IPS DF 19.7 (cell line): ENCODE results near the gene RECK.
A peak's percentile ranks its signal among the peaks of the same experiment; 100 is the strongest.
"Not testable (repeated sequence)": the region's sequence is repeated elsewhere in the genome, so short reads cannot be mapped to it uniquely, and the experiment has no call there.

Experiments
- DNase-seq: peaks from one replicate; pipeline ENCODE4 v3.0.0-alpha.2; 2013; ENCODE audit warnings: low read depth, low spot score

Gene RECK

DNA sequence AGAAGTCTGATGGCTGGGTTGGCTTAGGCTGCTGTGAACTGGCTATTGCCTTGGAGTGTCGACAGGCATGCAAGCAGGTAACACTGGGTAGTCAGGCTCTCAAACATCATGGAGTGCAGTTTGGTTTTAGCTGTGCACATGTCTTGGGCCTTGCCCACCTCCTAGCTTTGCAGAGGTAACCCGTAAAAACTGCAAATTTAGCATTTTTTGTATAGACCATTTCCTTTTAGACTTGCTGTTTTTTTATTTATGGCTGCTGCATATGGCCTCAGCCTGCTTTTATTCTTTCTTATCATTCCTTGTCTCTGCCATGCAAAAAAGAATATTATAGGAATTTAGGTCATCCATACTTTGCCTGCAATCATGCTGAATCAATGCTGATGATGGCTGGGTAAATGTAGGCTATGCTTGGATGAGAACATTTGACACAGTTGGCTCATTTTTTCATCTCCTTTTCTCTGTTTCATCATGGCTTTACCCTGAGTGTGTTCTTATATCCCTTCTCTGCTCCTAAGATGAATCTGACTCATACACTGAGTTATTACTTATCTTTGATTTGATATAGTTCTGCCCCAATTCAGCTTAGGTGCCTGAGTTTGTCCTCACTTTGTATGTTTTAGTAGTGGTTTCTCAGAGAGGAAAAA lies 27.2 kb downstream of the RECK start:
- no peak for DNase-seq

- DNase-seq = no peak
Measured at GRCh38 chr9:36064448-36065037, 27.8 kb downstream of the RECK start.

- no peak for DNase-seq
Measured at GRCh38 chr9:36074055-36074454, 37.3 kb downstream of the RECK start.

GRCh38 chr9:36074870-36075532 lies 38.3 kb downstream of the RECK start:
- no peak for DNase-seq

DNA sequence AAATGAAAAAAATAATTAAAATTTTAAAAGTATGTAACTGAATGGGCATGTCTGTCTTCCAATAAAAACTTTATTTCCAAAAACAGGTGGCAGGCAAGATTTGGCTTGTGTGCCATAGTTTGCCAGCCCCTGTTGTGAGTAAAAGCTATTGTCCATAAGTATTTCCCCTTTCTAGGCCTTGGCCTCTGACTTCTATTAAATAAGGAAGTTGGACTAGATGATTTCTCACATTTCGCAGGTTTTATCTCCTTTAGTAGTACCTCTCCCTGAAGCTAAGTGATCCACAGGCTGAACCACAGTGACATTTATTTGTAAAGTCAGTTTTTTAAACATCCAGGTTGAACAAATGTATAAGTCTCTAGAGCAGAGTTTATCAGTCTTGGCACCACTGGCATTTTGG lies 41.3 kb downstream of the RECK start:
- no peak for DNase-seq

DNA sequence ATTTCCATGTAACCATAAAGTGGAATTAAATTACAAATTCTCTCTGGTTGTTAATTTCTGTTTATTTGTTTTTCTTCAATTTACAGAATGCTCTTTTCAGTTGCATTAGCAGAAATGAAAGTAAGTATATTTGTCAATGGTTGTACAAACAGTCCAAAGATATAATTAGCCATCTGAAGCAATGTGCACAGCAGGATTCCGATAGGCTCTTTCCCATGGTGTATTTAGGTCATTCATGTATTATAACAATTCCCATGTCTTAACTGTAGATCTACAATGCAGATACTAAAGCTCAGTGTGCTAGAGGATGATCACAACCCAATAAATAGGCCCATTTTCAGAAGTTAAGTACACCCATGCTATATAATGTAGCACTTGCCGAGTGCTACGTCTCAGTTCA lies 43.8 kb downstream of the RECK start:
- DNase-seq = no peak

DNA sequence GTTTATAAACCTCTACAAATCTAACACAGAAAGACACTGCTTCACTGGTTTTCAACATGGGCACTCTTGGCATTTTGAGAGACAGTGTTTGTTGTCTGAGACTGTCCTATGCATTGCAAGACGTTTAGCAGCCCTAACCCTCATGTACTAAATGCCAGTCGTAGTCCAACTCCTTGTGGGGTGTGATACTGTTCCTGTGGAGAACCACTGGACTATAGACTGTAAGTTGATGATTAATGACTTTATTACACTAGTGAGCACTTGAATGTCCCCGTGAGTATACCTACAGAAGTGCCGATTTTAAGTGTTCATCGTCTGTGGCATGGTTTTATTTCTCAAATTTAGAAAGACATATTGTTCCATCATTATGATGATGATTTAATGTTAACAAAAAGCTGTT lies 46.2 kb downstream of the RECK start:
- DNase-seq = no peak

GRCh38 chr9:36086442-36086841 lies 49.7 kb downstream of the RECK start:
- DNase-seq = no peak

GRCh38 chr9:36087054-36087453 lies 50.3 kb downstream of the RECK start:
- DNase-seq = not testable (repeated sequence)

DNA sequence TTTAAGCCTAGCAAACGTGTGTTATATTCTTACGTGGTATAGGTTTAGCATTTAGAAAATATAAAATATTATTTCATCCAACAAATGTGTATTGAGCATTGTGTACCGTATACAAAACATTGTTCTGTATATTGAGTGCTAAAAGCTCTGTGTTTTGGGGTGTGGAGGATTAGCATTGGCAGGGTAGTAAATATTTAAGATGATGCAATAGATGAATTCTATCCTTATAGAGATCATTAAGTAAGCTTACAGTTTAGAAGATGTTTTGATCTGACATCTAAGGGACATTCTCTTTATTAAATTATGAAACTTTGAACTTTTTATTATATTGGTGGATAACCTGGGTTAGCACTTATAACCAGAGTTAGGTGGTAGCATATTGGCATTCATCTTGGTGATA lies 51.3 kb downstream of the RECK start:
- DNase-seq = no peak

DNA sequence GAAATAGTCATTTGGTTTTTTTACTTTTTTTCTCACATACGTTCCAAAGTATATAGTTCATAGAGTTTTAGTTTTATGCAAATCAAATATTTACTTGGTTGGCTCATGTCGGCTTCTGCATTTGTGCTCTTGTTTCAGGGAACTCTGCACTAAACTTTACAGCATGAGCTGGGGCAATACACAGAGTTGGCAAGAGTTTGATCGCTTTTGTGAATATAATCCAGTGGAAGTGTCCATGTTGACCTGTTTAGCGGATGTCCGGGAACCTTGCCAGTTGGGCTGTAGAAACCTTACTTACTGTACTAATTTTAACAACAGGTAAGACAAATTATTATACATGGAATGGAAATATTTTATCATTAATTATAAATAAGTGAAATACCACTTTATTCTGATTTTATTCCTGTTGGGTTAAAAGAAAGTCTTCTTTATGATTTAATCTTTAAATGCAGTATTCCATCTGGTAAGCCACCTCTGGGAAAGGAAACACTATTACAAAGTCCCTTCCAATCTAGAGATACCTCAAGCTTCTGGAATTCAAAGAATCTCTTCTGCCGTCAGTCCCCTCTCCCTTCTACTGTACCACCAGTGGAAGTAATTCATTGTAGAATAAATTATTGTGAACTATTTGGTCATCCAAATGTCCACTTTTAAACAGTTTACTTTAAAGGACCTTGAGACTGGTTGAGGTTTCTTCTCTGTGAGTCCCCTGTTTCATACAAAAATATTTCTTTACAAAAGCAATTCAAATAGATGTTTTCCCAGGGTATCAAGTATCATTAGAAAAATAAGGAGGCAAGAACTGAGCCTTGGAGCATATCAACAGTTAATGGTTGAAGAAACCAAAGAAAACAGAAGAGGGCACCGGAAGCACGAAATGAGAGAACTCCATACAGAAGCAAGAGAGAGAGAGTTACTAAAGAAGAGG lies 54.6 kb downstream of the RECK start:
- peak; percentile 33 for DNase-seq

DNA sequence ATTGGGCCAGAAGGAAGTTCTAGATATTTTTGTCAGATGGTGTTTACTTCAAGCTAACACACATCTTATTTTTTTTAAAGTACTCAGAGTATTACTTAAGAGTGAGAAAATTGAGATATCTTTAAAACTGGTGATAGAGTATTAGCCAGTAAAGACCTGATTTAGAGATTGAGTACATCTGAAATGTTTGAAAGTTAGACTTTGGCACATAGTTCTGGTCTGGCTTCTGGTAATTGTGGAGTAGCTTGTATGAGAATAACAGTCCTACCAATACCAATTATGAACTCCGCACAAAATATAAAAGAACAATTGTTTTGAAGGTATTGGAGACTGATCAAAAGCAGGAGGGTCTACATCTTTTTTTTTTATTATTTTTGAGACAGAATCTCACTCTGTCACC lies 55.3 kb downstream of the RECK start:
- no peak for DNase-seq

GRCh38 chr9:36092509-36093215 lies 55.9 kb downstream of the RECK start:
- DNase-seq = no peak

GRCh38 chr9:36093384-36093783 lies 56.7 kb downstream of the RECK start:
- no peak for DNase-seq

DNA sequence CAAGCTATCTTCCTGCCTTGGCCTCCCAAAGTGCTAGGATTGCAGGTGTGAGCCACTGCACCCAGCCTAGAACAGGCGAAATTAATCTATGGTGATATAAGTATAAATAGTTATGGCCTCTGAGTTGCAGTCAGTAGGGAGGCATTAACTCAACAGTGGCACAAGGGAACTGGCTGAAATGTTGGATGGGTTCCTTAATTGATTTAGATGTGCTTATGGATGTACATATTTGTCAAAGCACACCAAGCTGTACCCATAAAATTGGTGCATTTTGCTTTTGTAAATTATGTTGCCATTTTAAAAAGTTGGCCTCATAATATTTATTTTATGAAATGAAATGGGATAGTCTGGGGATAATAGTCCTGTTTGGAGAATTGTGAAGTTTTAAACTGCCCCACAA lies 63.0 kb downstream of the RECK start:
- DNase-seq = no peak

DNA sequence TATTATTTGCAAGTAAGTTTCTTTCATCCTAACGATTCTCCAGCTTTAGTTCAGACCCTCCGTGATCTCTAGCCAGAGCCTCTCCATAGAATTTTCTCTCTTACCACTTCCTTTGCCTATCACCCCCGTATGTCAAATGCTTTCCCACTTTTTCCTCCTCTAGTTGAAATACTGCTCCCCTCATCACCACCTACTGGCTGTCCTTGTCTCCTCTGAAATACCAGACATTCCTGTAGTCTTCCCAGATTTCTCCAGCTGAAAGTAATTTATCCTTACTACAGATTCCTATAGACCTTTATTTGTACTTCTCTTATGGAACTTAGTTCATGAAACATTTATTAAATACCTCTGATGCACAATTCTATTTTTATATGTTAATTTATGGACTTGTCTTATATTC lies 63.8 kb downstream of the RECK start:
- peak; percentile 50 for DNase-seq

DNA sequence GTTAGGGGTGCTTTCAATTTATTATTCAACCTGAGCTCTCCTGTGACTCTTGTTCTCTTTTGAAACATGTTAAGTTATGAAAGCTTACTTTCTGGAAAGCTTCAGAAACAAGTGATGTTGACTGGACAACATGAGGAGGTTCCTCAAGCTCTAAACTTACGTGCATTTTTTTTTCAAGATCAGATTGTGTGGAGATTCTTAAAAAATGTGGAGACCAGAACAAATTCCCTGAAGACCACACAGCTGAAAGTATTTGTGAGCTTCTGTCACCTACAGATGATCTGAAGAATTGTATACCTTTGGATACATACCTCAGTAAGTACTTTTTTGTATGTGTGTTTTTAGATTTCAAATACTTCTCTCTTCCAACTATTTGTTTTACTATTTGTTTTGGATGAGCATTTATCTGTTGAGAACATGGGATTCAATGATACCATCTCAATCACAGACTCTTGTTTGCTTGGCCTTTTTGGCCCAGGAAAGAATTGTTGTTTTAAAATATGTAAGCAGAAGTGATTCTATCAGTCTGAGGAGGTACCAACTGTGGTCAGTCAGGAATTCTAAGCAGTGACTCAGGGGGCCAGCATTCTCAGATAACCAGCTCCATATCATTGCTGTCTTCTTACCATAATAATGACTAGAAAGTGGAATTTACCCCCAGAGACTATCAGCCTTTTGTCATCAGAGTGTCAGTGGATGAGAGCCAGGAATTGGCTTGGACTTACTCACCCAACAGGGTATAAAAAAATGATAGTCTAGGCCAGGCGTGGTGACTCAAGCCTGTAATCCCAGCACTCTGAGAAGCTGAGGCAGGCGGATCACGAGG lies 65.4 kb downstream of the RECK start:
- DNase-seq = no peak

- peak; percentile 70 for DNase-seq
Measured at GRCh38 chr9:36102742-36103495, 66.2 kb downstream of the RECK start.

DNA sequence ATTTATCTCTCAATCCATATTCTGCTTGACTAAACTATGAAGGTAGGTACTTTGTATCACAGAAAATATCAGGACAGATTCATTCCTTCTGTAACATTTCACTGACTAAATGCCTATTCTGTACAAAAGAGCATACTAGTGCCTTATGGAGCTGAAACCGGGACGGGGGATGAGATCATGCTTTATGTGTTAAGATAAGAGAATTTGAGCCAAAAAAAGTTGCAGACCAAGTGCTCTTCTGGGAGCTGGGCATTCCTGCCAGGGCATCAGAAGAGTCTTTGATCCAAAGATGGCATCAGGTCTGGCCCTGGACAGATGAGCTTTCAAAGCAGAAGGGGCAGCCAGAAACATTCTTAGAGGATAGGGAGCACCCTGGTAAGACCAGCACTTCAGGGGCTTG lies 72.4 kb downstream of the RECK start:
- no peak for DNase-seq

GRCh38 chr9:36110434-36110833 lies 73.7 kb downstream of the RECK start:
- DNase-seq = no peak
